ENCODE measurements around the gene BAG2. TPM values are rescaled to one million over a fixed set of nuclear protein-coding genes. Genes with fewer than 3 reads are reported as not detected.

BAG2 gene
- total and polyA plus RNA-seq, 2 of the 4 experiments (the other 2 are of a cell fraction): 8.1 to 10.0 TPM

DNA sequence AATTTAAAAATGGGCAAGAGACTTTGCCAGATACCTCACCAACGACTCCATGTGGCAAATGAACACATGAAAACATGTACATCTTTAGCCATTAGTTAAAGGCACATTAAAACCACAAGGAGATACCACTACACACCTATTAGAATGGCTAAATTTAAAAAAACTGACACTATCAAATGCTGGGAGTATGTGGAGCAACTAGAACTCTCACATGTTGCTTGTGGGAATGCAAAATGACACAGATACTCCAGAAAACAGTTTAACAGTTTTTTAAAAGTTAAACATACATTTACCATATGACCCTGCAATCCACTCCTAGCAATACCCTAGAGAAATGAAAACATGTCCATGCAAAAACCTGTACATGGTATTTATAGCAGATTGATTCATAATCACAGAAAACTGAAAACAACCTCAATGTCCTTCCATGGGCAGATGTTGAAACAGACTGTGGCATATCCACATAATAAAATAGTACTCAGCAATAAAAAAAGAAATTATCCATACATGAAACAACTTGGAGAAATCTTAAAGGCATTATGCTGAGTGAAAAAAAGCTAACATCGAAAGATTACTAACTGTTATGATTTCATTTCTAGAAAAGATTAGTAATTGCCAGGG is 48.1 kb downstream of the BAG2 start:
- Histone ChIP-seq H3K4me1 (ENCODE audit: control insufficient read depth, insufficient read depth, low read length) (peaks cover 5% of the 10 kb centered on the region), H3K9me1 (ENCODE audit: insufficient read depth, low read length) (no peaks in the 10 kb centered on the region), H2BK20ac (ENCODE audit: low read depth, low read length) (no peak overlapping the region), H2BK5ac (ENCODE audit: low read depth, low read length, poor library complexity, severe bottlenecking) (no peak overlapping the region), H3K23ac (ENCODE audit: low read depth, low read length) (peak overlapping the region; percentile 48; the same call in 1 of the 2 replicates), H3K4me2 (ENCODE audit: low read depth, low read length) (peak overlapping the region; percentile 91), H4K91ac (ENCODE audit: insufficient read depth, low read depth, low read length) (no peak overlapping the region), H4K8ac (ENCODE audit: low read depth in 2 of 2, low read length in 2 of 2) (no peak overlapping the region), H3K14ac (replicated peaks; ENCODE audit: low read depth, low read length) (0 out of 2 replicates have a peak overlapping the region, but pooled peaks have one; percentile 13), H3K9ac (ENCODE audit: low read depth, low read length) (no peak overlapping the region), H3K9me3 (ENCODE audit: control insufficient read depth, insufficient read depth, low read length) (0 out of 2 replicates have a peak, but pooled peaks cover 1% of the 10 kb centered on the region), H3K79me1 (ENCODE audit: low read depth in 1 of 2, low read length in 2 of 2) (peaks cover 0 to 46% of the 10 kb centered on the region in 2 experiments; a peak in 2 of 4 replicates), H3K4ac (ENCODE audit: low read depth, low read length) (no peak overlapping the region), H3K18ac (ENCODE audit: low read depth, low read length) (no peak overlapping the region), H2BK120ac (ENCODE audit: low read depth, low read length) (no peak overlapping the region), H3K4me3 (ENCODE audit: insufficient read depth, low read depth, low read length) (peak overlapping the region; percentile 36), H4K20me1 (ENCODE audit: insufficient read depth, low read length) (peaks cover 12% of the 10 kb centered on the region), H2BK15ac (ENCODE audit: low read depth, low read length) (no peak overlapping the region), H3K27me3 (ENCODE audit: control insufficient read depth, insufficient read depth, low read length) (no peaks in the 10 kb centered on the region), H3K56ac (ENCODE audit: extremely low read depth, insufficient read depth, low read length) (no peak overlapping the region), H2AK5ac (ENCODE audit: low read depth, low read length) (no peak overlapping the region), H2AK9ac (replicated peaks; ENCODE audit: low read depth, low read length, poor library complexity) (no peak overlapping the region), H2AFZ (replicated peaks; ENCODE audit: low read length, poor library complexity) (no peak overlapping the region), H3K36me3 (ENCODE audit: control insufficient read depth, insufficient read depth, low read length) (no peaks in the 10 kb centered on the region; the same call in 1 of the 2 replicates), H4K5ac (ENCODE audit: low read depth, low read length) (no peak overlapping the region), H3K27ac (ENCODE audit: insufficient read depth, low read length) (no peak overlapping the region)
- in situ Hi-C loops (cut with MboI; ENCODE audit: low sequenced_read_pairs) (no loop called here), intact Hi-C loops (cut with micrococcal nuclease) (no loop called here), dilution Hi-C loops (cut with HindIII; ENCODE audit: low sequenced_read_pairs, unreplicated experiment) (no loop called here)
- CTCF ChIA-PET: no interaction called here
- ATAC-seq (ENCODE audit: low read depth) (no peak), DNase-seq (no peak)
- TF ChIP-seq CEBPB (IDR thresholded peaks at IDR 0.05; ENCODE audit: low read depth, low read length) (no peak), RAD21 (IDR thresholded peaks at IDR 0.05; ENCODE audit: low read length) (no peak), BHLHE40 (IDR thresholded peaks at IDR 0.05; ENCODE audit: low read depth, low read length) (no peak), MAZ (IDR thresholded peaks at IDR 0.05; ENCODE audit: borderline replicate concordance, low read depth, low read length) (no peak), POLR2A (IDR thresholded peaks at IDR 0.05; ENCODE audit: low read depth, low read length) (no peak), CHD1 (IDR thresholded peaks at IDR 0.05; ENCODE audit: low read depth, low read length) (no peak), MXI1 (IDR thresholded peaks at IDR 0.05; ENCODE audit: borderline replicate concordance, low read depth, low read length) (no peak), RFX5 (IDR thresholded peaks at IDR 0.05; ENCODE audit: low read depth, low read length) (no peak), RCOR1 (IDR thresholded peaks at IDR 0.05; ENCODE audit: insufficient replicate concordance, low read length) (no peak), NFE2L2 (IDR thresholded peaks at IDR 0.05; ENCODE audit: low read depth, low read length) (no peak), SMC3 (IDR thresholded peaks at IDR 0.05; ENCODE audit: low read depth, low read length) (no peak), FOS (IDR thresholded peaks at IDR 0.05; ENCODE audit: low read depth, low read length) (no peak)
- TF ChIP-seq, protein P1, sequence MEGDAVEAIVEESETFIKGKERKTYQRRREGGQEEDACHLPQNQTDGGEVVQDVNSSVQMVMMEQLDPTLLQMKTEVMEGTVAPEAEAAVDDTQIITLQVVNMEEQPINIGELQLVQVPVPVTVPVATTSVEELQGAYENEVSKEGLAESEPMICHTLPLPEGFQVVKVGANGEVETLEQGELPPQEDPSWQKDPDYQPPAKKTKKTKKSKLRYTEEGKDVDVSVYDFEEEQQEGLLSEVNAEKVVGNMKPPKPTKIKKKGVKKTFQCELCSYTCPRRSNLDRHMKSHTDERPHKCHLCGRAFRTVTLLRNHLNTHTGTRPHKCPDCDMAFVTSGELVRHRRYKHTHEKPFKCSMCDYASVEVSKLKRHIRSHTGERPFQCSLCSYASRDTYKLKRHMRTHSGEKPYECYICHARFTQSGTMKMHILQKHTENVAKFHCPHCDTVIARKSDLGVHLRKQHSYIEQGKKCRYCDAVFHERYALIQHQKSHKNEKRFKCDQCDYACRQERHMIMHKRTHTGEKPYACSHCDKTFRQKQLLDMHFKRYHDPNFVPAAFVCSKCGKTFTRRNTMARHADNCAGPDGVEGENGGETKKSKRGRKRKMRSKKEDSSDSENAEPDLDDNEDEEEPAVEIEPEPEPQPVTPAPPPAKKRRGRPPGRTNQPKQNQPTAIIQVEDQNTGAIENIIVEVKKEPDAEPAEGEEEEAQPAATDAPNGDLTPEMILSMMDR (conservative IDR thresholded peaks at IDR 0.05; ENCODE audit: low read depth, low read length): no peak
- TF ChIP-seq, protein P2, sequence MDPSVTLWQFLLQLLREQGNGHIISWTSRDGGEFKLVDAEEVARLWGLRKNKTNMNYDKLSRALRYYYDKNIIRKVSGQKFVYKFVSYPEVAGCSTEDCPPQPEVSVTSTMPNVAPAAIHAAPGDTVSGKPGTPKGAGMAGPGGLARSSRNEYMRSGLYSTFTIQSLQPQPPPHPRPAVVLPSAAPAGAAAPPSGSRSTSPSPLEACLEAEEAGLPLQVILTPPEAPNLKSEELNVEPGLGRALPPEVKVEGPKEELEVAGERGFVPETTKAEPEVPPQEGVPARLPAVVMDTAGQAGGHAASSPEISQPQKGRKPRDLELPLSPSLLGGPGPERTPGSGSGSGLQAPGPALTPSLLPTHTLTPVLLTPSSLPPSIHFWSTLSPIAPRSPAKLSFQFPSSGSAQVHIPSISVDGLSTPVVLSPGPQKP (IDR thresholded peaks at IDR 0.05; ENCODE audit: borderline replicate concordance, low read depth, low read length): no peak
- no CpG with 5 or more reads among the region's 2 CpGs for WGBS, 2 experiments (ENCODE audit: extremely low coverage in 2 of 2, insufficient read length in 1 of 2)
- POLR2A ChIA-PET (ENCODE audit: unreplicated experiment): no interaction called here
- TSS peak; percentile 20 for BruUV-seq (replicated peaks)
